Right lobe of liver (tissue), 6 donors: ENCODE measurements around the gene AFAP1. TPM values are rescaled to one million over a fixed set of nuclear protein-coding genes. Genes with fewer than 3 reads are reported as not detected.

Source experiments
- ATAC-seq, 4 donors: fragments of 200-7000 bp; cut with Tn5 transposase; one replicate each; pipeline ENCODE4 v1.9.1; 2020; ENCODE audit warnings: mild to moderate bottlenecking in 4 of 4, moderate library complexity in 4 of 4
- DNase-seq, 3 donors: peaks; one replicate each; pipeline ENCODE4 v3.0.0-alpha.2; 2020
- H3K27ac ChIP-seq, 3 donors: fragments of 200-600 bp; one replicate each; pipeline ENCODE4 v1.8.0; 2022
- H3K27me3 ChIP-seq, 2 donors: fragments of 200-600 bp; one replicate each; pipeline ENCODE4 v1.8.0; 2022
- H3K36me3 ChIP-seq, 4 donors: fragments of 200-600 bp; sonication (generic) in 1 of 4; one replicate each; pipeline versions ENCODE4 v1.5.1 to v1.8.0; 2017 to 2022; ENCODE audit warnings: control low read depth in 1 of 4
- H3K4me1 ChIP-seq, 4 donors: fragments of 200-600 bp; sonication (generic) in 1 of 4; one replicate each; pipeline versions ENCODE4 v1.5.1 to v1.8.0; 2017 to 2022; ENCODE audit warnings: control low read depth in 1 of 4
- H3K4me3 ChIP-seq, 3 donors: fragments of 200-600 bp; one replicate each; pipeline ENCODE4 v1.8.0; 2022
- H3K9me3 ChIP-seq, 4 donors: fragments of 200-600 bp; sonication (generic) in 1 of 4; one replicate each; pipeline versions ENCODE4 v1.5.1 to v1.8.0; 2017 to 2022; ENCODE audit warnings: control low read depth in 1 of 4
- POLR2A ChIP-seq: fragments of 450-650 bp; IDR thresholded peaks from one replicate; pipeline ENCODE4 v1.6.1; 2017; ENCODE audit warnings: antibody characterized with exemption, mild to moderate bottlenecking
- WGBS: methylation state at CpG from one replicate; pipeline ENCODE4 v1.1.6; 2018; ENCODE audit warnings: low coverage, low lambda C conversion rate; ENCODE audit not compliant: insufficient coverage; ENCODE audit errors: missing lambda C conversion rate; 5-methylcytosine and 5-hydroxymethylcytosine counted together
- intact Hi-C, 2 donors: fragments of 100-400 bp; cut with DNase I; formaldehyde crosslinking; loops; one replicate each; pipeline versions ENCODE4 v1.11.2 to v1.14.1; 2022
- total RNA-seq, 6 experiments: library from RNA; depleted of rRNA in 2 of 6; stranded (reverse); fragments of >200 nt in 2 of 6; fragmentation: NEBNext Ultra II Directional in 3 of 6; extraction: Animal tissue kit (Norgen Biotek cat#: 25700) in 3 of 6; gene quantifications; one replicate each; pipeline versions ENCODE4 v1.1.0 to v1.2.4, GENCODE V29; 2016 to 2023
- TF ChIP-seq, protein P1 (sequence below), 4 donors: fragments of 200-600 bp in 3 of 4; fragments of 450-650 bp in 1 of 4; IDR thresholded peaks; one replicate each; pipeline versions ENCODE4 v1.5.1 to v1.8.0; 2016 to 2022; ENCODE audit warnings: antibody characterized with exemption in 4 of 4, mild to moderate bottlenecking in 2 of 4
- donor health status: DM: no; HTN: yes; CAD: no.
- donor health status: DM: no; HTN: no; CAD: no.
- donor health status: DM: no; HTN: no; CAD: no.
- donor health status: DM: no; HTN: yes; CAD: no.
- donor health status: DM: no; HTN: yes; CAD: no.

AFAP1 gene
- total RNA-seq, 6 experiments from 2014 or later, result 0.95 to 3.1 (median 1.9) TPM

DNA sequence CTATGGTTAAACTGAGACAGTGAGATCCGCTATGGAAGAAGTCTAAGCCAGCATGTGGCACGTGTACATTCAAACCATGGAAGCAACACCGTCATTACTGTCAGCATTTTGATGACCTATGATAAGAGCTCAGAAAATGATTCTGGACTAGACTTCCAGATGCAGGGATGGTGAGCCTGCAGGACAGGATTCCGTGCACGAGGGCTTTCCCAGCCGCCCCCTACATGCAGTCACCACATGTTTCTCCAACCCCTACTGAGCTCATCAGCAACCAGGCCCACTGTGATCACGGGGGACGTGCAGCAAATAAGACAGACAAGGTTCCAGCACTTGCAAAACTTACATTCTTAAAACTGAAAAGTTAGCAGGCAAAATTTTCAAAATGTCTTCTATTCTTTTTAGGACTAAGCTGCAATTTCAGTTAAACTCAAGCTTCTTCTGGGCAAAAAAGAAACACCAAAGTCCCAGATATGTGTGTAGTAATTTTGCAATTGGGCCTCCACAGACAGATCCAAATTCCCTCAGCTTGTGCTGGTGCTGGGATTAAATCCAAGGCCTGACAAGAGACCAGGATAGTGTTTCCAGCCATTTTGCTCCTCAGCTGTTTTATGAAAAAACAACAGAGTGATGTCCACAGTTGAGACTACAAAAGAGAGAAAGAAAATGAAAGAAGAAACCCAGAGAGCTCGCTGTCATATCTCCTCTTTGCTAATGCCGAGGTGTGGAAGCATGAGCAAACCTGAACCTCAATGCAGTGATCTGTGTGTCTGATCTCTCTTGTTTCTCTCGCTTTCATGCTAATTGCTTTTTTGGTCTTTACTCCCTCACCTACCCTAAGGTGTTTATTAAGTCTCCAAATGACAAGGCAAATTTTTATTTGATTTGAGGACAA lies 118.2 kb downstream of the AFAP1 start:
- H3K4me1 ChIP-seq, result peaks cover 0 to 4% (median 0%) of the 10 kb centered on the region in 4 donors
- no peak for ATAC-seq
- H3K9me3 ChIP-seq, result no peaks in the 10 kb centered on the region
- H3K36me3 ChIP-seq, result no peaks in the 10 kb centered on the region
- no peak overlapping the region for H3K27ac ChIP-seq
- no peak overlapping the region for H3K4me3 ChIP-seq
- intact Hi-C loops, result no loop called here
- H3K27me3 ChIP-seq, result no peaks in the 10 kb centered on the region
- 64% methylated on average over 11 of the region's 11 CpGs for WGBS
- TF ChIP-seq, protein P1, sequence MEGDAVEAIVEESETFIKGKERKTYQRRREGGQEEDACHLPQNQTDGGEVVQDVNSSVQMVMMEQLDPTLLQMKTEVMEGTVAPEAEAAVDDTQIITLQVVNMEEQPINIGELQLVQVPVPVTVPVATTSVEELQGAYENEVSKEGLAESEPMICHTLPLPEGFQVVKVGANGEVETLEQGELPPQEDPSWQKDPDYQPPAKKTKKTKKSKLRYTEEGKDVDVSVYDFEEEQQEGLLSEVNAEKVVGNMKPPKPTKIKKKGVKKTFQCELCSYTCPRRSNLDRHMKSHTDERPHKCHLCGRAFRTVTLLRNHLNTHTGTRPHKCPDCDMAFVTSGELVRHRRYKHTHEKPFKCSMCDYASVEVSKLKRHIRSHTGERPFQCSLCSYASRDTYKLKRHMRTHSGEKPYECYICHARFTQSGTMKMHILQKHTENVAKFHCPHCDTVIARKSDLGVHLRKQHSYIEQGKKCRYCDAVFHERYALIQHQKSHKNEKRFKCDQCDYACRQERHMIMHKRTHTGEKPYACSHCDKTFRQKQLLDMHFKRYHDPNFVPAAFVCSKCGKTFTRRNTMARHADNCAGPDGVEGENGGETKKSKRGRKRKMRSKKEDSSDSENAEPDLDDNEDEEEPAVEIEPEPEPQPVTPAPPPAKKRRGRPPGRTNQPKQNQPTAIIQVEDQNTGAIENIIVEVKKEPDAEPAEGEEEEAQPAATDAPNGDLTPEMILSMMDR (IDR thresholded peaks at IDR 0.05), result no peak
- TF ChIP-seq POLR2A, result no peak
- no peak for DNase-seq

DNA sequence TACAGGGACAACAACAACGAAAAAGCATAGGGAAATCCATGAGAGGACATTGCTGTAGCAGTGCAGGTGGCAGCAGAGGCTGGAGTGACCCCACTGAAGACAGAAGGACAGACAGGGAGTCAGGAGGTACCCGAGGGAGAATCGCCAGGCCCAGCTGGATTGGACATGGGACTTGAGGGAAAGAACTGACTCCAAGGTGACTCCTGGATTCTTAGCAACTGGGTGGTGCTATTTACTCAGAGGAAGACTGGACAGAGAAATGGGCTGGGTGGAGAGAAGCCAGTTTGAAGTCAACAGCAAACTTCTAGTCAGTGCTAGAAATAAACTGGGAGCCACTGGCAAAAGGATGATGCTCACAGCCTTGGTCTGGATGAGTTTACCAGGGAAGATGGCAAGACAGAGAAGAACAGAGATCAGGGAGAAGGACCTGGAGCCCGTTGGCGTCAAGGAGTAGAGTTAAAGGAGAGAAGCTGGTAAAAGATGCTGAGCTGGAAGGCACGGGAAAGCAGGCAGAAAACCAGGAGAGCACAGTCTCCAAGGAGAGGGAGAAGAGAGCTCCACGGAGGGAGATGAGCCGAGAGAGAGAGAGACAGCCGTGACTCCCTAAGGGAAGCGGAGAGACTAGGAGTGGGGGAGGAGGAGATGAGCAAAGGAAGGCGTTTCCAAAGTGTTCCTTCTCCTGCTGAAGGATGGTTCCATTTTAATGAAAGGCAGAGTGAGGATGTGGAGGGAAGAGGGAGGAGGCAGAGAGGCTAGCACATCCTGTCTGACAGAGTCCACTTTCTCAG lies 119.4 kb downstream of the AFAP1 start:
- no peaks in the 10 kb centered on the region for H3K9me3 ChIP-seq
- no peaks in the 10 kb centered on the region for H3K36me3 ChIP-seq
- intact Hi-C loops, result no loop called here
- peaks cover 0 to 4% (median 0%) of the 10 kb centered on the region in 4 donors for H3K4me1 ChIP-seq
- WGBS, result 76% methylated on average over 11 of the region's 11 CpGs
- no peak overlapping the region for H3K27ac ChIP-seq
- no peak overlapping the region for H3K4me3 ChIP-seq
- no peaks in the 10 kb centered on the region for H3K27me3 ChIP-seq
- DNase-seq, result no peak
- ATAC-seq, result no peak
- TF ChIP-seq, protein P1 (IDR thresholded peaks at IDR 0.05), result no peak
- no peak for TF ChIP-seq POLR2A

DNA sequence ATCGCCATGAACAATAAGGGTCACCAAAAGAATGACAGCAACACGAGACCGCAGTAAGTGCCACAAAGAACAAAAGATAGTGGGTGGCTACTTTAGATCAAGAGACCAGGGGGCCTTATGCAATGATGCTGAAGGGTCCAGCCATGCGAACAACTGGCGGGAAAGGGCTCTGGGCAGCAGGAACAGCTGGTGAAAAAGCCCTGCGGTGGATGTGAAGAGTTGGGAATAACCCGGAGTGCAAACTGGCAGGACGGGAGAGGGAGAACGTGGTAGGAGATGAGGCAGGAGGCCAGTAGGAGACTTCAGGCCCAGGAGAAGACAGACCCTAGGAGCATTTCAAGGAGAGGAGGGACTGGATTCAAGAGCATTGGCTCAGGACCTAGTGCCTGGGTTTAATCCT lies 120.2 kb downstream of the AFAP1 start:
- WGBS, result 80% methylated on average over 3 of the region's 9 CpGs
- TF ChIP-seq, protein P1 (IDR thresholded peaks at IDR 0.05), result no peak
- TF ChIP-seq POLR2A, result no peak
- Histone ChIP-seq H3K27me3 (no peaks in the 10 kb centered on the region), H3K4me3 (no peak overlapping the region), H3K27ac (no peak overlapping the region), H3K9me3 (no peaks in the 10 kb centered on the region), H3K36me3 (no peaks in the 10 kb centered on the region), H3K4me1 (peaks cover 0 to 4% (median 0%) of the 10 kb centered on the region in 4 donors)
- intact Hi-C loops, result no loop called here
- DNase-seq (no peak), ATAC-seq (no peak)

DNA sequence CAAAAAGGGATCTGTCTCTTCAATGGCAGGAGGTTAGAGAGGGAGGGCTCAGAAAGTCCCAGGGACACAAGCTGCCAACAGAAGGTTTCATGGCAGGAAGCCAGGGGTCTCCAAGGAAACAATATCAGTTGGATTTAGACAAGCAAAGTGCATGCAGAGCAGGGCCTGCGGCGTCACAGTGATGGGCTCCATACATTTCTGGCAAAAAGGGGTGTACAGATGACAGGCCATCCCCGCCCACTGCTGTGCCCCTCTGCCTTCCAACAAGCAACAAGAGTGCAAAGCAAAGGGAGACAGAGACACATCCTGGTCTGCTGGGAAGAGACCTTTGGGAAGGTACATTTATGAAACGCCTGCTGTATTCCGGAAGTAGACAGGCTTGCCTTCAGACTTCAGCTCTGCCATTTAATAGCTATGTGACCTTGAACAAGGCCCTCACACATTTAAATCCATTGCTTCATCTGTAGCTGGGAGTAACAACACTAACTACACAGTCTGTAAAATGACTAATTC lies 121.2 kb downstream of the AFAP1 start:
- ATAC-seq (no peak), DNase-seq (no peak)
- Histone ChIP-seq H3K27me3 (no peaks in the 10 kb centered on the region), H3K36me3 (no peaks in the 10 kb centered on the region), H3K27ac (no peak overlapping the region), H3K4me1 (peaks cover 0 to 2% (median 0%) of the 10 kb centered on the region in 4 donors), H3K4me3 (no peak overlapping the region), H3K9me3 (no peaks in the 10 kb centered on the region)
- TF ChIP-seq, protein P1 (IDR thresholded peaks at IDR 0.05), result no peak
- TF ChIP-seq POLR2A, result no peak
- intact Hi-C loops, result no loop called here
- WGBS, result 72% methylated on average over 4 of the region's 5 CpGs
